Activated CD8-positive, alpha-beta memory T cell treated with anti-CD3 and anti-CD28 coated beads, Interleukin-2, amount 50 U/mL, for 1 hour (primary cell): ENCODE data around the gene HPCA.
"Not testable (repeated sequence)": the region's sequence is repeated elsewhere in the genome, so short reads cannot be mapped to it uniquely, and the experiment has no call there.

Source experiments
- DNase-seq: peaks from one replicate; pipeline ENCODE4 v3.0.0-alpha.2; 2020; ENCODE audit errors: extremely low read depth

The HPCA gene

GRCh38 chr1:32902535-32902920 lies 16.2 kb downstream of the HPCA start:
- no peak for DNase-seq

- DNase-seq: no peak
These were observed 17.9 kb downstream of the HPCA start for GRCh38 chr1:32903991-32904785.

GRCh38 chr1:32904797-32905196 lies 18.5 kb downstream of the HPCA start:
- DNase-seq: no peak

- DNase-seq: not testable (repeated sequence)
These were observed 19.3 kb downstream of the HPCA start for GRCh38 chr1:32905588-32905987.

- DNase-seq: no peak
These were observed 20.4 kb downstream of the HPCA start for GRCh38 chr1:32906654-32907053.

GRCh38 chr1:32907435-32907834 lies 21.1 kb downstream of the HPCA start:
- no peak for DNase-seq

- no peak for DNase-seq
These were observed 24.0 kb downstream of the HPCA start for GRCh38 chr1:32910319-32910718.

- no peak for DNase-seq
These were observed 29.7 kb downstream of the HPCA start for GRCh38 chr1:32915766-32916706.

GRCh38 chr1:32917521-32917920 lies 31.2 kb downstream of the HPCA start:
- no peak for DNase-seq

GRCh38 chr1:32918179-32918578 lies 31.9 kb downstream of the HPCA start:
- no peak for DNase-seq

- DNase-seq: no peak
These were observed 33.8 kb downstream of the HPCA start for GRCh38 chr1:32919811-32920733.

- no peak for DNase-seq
These were observed 34.5 kb downstream of the HPCA start for GRCh38 chr1:32920833-32921232.

GRCh38 chr1:32924881-32925344 lies 38.6 kb downstream of the HPCA start:
- no peak for DNase-seq

- DNase-seq: no peak
These were observed 39.3 kb downstream of the HPCA start for GRCh38 chr1:32925403-32926162.

GRCh38 chr1:32926562-32926961 lies 40.3 kb downstream of the HPCA start:
- no peak for DNase-seq

- DNase-seq: no peak
These were observed 41.1 kb downstream of the HPCA start for GRCh38 chr1:32927441-32927840.

- no peak for DNase-seq
These were observed 42.0 kb downstream of the HPCA start for GRCh38 chr1:32928285-32928684.

- no peak for DNase-seq
These were observed 42.4 kb downstream of the HPCA start for GRCh38 chr1:32928715-32929114.

GRCh38 chr1:32929366-32929765 lies 43.1 kb downstream of the HPCA start:
- DNase-seq: no peak

GRCh38 chr1:32931760-32932159 lies 45.5 kb downstream of the HPCA start:
- DNase-seq: no peak
